HepG2 (cell line): Measurements from ENCODE around the gene ADAMTS17. TPM values are rescaled to one million over a fixed set of nuclear protein-coding genes. Genes with fewer than 3 reads are reported as not detected.

Source experiments
- HNRNPK ChIP-seq: fragments of 200-400 bp; formaldehyde crosslinking; IDR thresholded peaks from 2 replicates; pipeline ENCODE4 v1.6.1; 2018; ENCODE audit warnings: low read length, low read depth, moderate library complexity, mild to moderate bottlenecking; ENCODE audit not compliant: poor library complexity, severe bottlenecking
- KDM6A ChIP-seq: IDR thresholded peaks from 2 replicates; pipeline ENCODE4 v1.6.1; 2016; ENCODE audit warnings: low read depth
- MAF1 ChIP-seq: sonication (generic); formaldehyde crosslinking; IDR thresholded peaks from 2 replicates; pipeline ENCODE4 v1.5.0; 2020; ENCODE audit warnings: missing genetic modification reagents, borderline replicate concordance
- MED8 ChIP-seq: sonication (generic); formaldehyde crosslinking; IDR thresholded peaks from 2 replicates; pipeline ENCODE4 v1.8.1; 2023; ENCODE audit warnings: mild to moderate bottlenecking, missing genetic modification reagents; ENCODE audit not compliant: insufficient replicate concordance
- RCOR2 ChIP-seq: IDR thresholded peaks from 2 replicates; pipeline ENCODE4 v1.6.1; 2016; ENCODE audit warnings: missing biosample characterization, missing genetic modification reagents
- RFX5 ChIP-seq: IDR thresholded peaks from 2 replicates; pipeline ENCODE4 v1.6.1; 2011; ENCODE audit warnings: low read depth, low read length, improper control_type of control experiment
- SMC3 ChIP-seq: IDR thresholded peaks from 2 replicates; pipeline ENCODE4 v1.6.1; 2011; ENCODE audit warnings: low read length, improper control_type of control experiment
- TOPORS ChIP-seq: sonication (generic); formaldehyde crosslinking; IDR thresholded peaks from 2 replicates; pipeline ENCODE4 v1.8.0; 2023; ENCODE audit warnings: mild to moderate bottlenecking, missing genetic modification reagents
- ZBTB40 ChIP-seq, 2 experiments: fragments of 450-650 bp in 1 of 2; sonication (generic) in 1 of 2; formaldehyde crosslinking in 1 of 2; IDR thresholded peaks; 2 replicates each; pipeline versions ENCODE4 v1.6.1 to v1.8.0; 2016 to 2022; ENCODE audit warnings: antibody characterized with exemption in 1 of 2, mild to moderate bottlenecking in 1 of 2, missing genetic modification reagents in 1 of 2
- ZEB1 ChIP-seq: IDR thresholded peaks from 2 replicates; pipeline ENCODE4 v1.6.1; 2012; ENCODE audit warnings: mild to moderate bottlenecking, low read depth, inconsistent platforms; ENCODE audit not compliant: insufficient replicate concordance
- ZIK1 ChIP-seq: sonication (generic); formaldehyde crosslinking; IDR thresholded peaks from 2 replicates; pipeline ENCODE4 v1.5.0; 2020; ENCODE audit warnings: mild to moderate bottlenecking, low read depth, missing genetic modification reagents, borderline replicate concordance
- ZNF878 ChIP-seq: sonication (generic); formaldehyde crosslinking; IDR thresholded peaks from 2 replicates; pipeline ENCODE4 v1.8.1; 2023; ENCODE audit warnings: mild to moderate bottlenecking, missing genetic modification reagents, moderate library complexity
- ZSCAN22 ChIP-seq: sonication (generic); formaldehyde crosslinking; IDR thresholded peaks from 2 replicates; pipeline ENCODE4 v1.4.0; 2020; ENCODE audit warnings: mild to moderate bottlenecking, missing genetic modification reagents
- polyA plus RNA-seq, 8 experiments: library from polyadenylated mRNA; depleted of rRNA in 3 of 8; stranded (reverse) in 7 of 8; unstranded in 1 of 8; fragments of >200 nt; fragmentation: Illumina TruSeq in 4 of 8; extraction: Trizol in 4 of 8; gene quantifications; 2 replicates each; pipeline versions ENCODE4 v1.2.1 to v1.2.3, GENCODE V29; 2011 to 2016; ENCODE audit warnings: low read depth in 4 of 8, missing spikeins in 1 of 8, mixed read lengths in 1 of 8; ENCODE audit not compliant: insufficient read depth in 1 of 8
- total RNA-seq, 5 experiments: library from RNA; depleted of rRNA; stranded (reverse); fragments of >200 nt; fragmentation: Illumina TruSeq; extraction: Trizol; gene quantifications; 2 replicates each; pipeline ENCODE4 v1.2.3, GENCODE V29; 2016; ENCODE audit warnings: low read depth in 1 of 5

The ADAMTS17 gene
- total and polyA plus RNA-seq, 2 of the 13 experiments (the other 11 are each of a cell fraction or from before 2014, with no cell fraction given) = 0.02 to 0.04 TPM

- no peak for TF ChIP-seq ZBTB40 (IDR thresholded peaks at IDR 0.05)
- no peak for TF ChIP-seq ZBTB40 (CRISPR knock-in tag; IDR thresholded peaks at IDR 0.05)
- TF ChIP-seq MED8 (CRISPR knock-in tag) = no peak
- no peak for TF ChIP-seq RCOR2 (CRISPR knock-in tag)
- no peak for TF ChIP-seq RFX5
- no peak for TF ChIP-seq ZEB1
- TF ChIP-seq SMC3 = no peak
- no peak for TF ChIP-seq ZNF878 (CRISPR knock-in tag)
- no peak for TF ChIP-seq MAF1 (CRISPR knock-in tag)
- no peak for TF ChIP-seq ZIK1
- no peak for TF ChIP-seq HNRNPK
- no peak for TF ChIP-seq TOPORS (CRISPR knock-in tag)
- no peak for TF ChIP-seq KDM6A (CRISPR knock-in tag)
- TF ChIP-seq ZSCAN22 (CRISPR knock-in tag) = no peak
These were observed 237.5 kb downstream of the ADAMTS17 start (continued) for GRCh38 chr15:100104245-100104644.
